Measurements from ENCODE around the gene PTPRJ. TPM values are rescaled to one million over a fixed set of nuclear protein-coding genes. Genes with fewer than 3 reads are reported as not detected.

Gene PTPRJ
- total and polyA plus RNA-seq, 4 donors, result 4.1 to 24.7 (median 14.6) TPM

DNA sequence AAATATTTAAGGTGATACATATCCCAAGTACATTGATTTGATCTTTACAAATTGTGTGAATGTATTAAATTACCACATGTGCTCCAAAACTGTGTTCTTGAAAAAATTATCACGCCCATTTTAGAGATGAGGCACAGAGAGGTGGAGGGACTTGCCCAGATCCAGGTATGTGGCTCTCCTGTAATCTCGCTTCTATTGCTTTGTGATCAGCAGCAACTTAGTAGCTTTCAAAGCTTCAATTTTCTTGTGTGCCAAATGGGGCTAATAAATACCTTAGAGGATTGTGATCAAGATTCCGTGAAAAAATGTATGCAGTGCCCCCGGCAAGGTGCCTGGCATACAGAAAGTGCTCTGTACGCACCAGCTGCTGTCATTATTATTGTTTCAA, 18.0 kb downstream of the PTPRJ start:
- H3K4me1 ChIP-seq (ENCODE audit: control insufficient read depth in 4 of 4, insufficient read depth in 4 of 4, low read length in 3 of 4), result peaks cover 28 to 72% (median 62%) of the 10 kb centered on the region in 4 donors
- no peaks in the 10 kb centered on the region for H3K9me3 ChIP-seq (ENCODE audit: control insufficient read depth in 4 of 4, low read length in 3 of 4)
- peak overlapping the region; percentile 49 to 87 for H3K9ac ChIP-seq (ENCODE audit: low read depth in 1 of 2, low read length in 2 of 2)
- TF ChIP-seq HNF4A (conservative IDR thresholded peaks at IDR 0.05), result no peak
- TF ChIP-seq EGR1 (IDR thresholded peaks at IDR 0.05; ENCODE audit: low read depth in 2 of 2), result no peak
- TF ChIP-seq YY1 (IDR thresholded peaks at IDR 0.05), result no peak
- H3K4me3 ChIP-seq (ENCODE audit: low read depth in 1 of 3, low read length in 3 of 3), result no peak overlapping the region
- H3K27me3 ChIP-seq (ENCODE audit: control insufficient read depth in 4 of 4, insufficient read depth in 4 of 4, low read length in 3 of 4), result no peaks in the 10 kb centered on the region
- H3K27ac ChIP-seq (ENCODE audit: low read depth in 1 of 2, low read length in 2 of 2), result peak overlapping the region; percentile 82 to 83
- H3K36me3 ChIP-seq (ENCODE audit: control insufficient read depth in 4 of 4, insufficient read depth in 3 of 4, low read depth in 1 of 4, low read length in 3 of 4), result no peaks in the 10 kb centered on the region
- DNase-seq (ENCODE audit: low spot score), result no peak
- 55% methylated on average over 5 of the region's 5 CpGs for WGBS

DNA sequence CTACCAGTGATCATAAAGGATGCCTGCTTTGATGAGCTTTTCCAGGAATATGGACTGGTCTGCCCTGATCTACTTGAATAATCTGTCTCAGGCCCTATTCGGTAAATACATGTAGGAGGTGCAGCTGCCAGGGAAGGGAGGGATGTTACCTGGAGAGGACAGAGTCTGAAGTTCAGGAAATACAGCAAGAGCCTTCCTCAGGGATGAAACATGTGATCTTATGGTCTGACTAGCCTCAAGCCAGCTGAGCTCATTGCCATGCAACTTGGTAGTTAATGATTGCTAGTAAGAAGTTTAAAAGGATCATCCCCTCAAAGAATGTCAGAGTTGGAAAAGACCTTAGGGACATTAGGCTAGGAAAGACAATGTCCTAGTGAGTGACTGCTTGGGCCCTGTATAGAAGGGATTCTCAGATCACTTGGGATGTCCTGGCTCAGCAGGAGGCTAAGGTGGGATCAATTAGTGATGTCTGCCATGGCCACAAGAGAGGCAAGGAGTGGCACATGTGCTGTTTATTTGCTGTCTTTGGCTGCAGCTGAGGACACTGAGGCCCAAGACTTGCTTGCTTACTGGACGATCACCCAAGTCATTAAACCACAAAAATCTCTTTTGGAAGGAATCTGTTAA, 18.5 kb downstream of the PTPRJ start:
- peak overlapping the region; percentile 49 to 87 for H3K9ac ChIP-seq (ENCODE audit: low read depth in 1 of 2, low read length in 2 of 2)
- H3K4me1 ChIP-seq (ENCODE audit: control insufficient read depth in 4 of 4, insufficient read depth in 4 of 4, low read length in 3 of 4), result peaks cover 29 to 77% (median 66%) of the 10 kb centered on the region in 4 donors
- TF ChIP-seq REST (IDR thresholded peaks at IDR 0.05) (no peak), SP1 (IDR thresholded peaks at IDR 0.05) (peak; percentile 98), YY1 (IDR thresholded peaks at IDR 0.05) (peak; percentile 80), RAD21 (IDR thresholded peaks at IDR 0.05) (peak; percentile 61 to 65), NR2F2 (IDR thresholded peaks at IDR 0.05) (no peak), GABPA (IDR thresholded peaks at IDR 0.05 in 1 of 2, conservative IDR thresholded peaks at IDR 0.05 in 1 of 2) (peak in 1 of 2 donors; percentile 57), TAF1 (conservative IDR thresholded peaks at IDR 0.05) (peak; percentile 94), CTCF (IDR thresholded peaks at IDR 0.05; ENCODE audit: low read depth, low read length, missing input control) (no peak), EGR1 (IDR thresholded peaks at IDR 0.05; ENCODE audit: low read depth in 2 of 2) (no peak), JUND (IDR thresholded peaks at IDR 0.05) (peak; percentile 87 to 95), FOXA1 (IDR thresholded peaks at IDR 0.05) (peak; percentile 82), HNF4G (IDR thresholded peaks at IDR 0.05) (peak; percentile 94), RXRA (IDR thresholded peaks at IDR 0.05) (peak; percentile 90 to 97), FOXA2 (IDR thresholded peaks at IDR 0.05) (peak; percentile 50), HNF4A (conservative IDR thresholded peaks at IDR 0.05) (peak; percentile 98 to 99), MAX (IDR thresholded peaks at IDR 0.05) (peak; percentile 89)
- TF ChIP-seq, protein P1, sequence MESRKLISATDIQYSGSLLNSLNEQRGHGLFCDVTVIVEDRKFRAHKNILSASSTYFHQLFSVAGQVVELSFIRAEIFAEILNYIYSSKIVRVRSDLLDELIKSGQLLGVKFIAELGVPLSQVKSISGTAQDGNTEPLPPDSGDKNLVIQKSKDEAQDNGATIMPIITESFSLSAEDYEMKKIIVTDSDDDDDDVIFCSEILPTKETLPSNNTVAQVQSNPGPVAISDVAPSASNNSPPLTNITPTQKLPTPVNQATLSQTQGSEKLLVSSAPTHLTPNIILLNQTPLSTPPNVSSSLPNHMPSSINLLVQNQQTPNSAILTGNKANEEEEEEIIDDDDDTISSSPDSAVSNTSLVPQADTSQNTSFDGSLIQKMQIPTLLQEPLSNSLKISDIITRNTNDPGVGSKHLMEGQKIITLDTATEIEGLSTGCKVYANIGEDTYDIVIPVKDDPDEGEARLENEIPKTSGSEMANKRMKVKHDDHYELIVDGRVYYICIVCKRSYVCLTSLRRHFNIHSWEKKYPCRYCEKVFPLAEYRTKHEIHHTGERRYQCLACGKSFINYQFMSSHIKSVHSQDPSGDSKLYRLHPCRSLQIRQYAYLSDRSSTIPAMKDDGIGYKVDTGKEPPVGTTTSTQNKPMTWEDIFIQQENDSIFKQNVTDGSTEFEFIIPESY (IDR thresholded peaks at IDR 0.05), result peak; percentile 74
- TF ChIP-seq, protein P2, sequence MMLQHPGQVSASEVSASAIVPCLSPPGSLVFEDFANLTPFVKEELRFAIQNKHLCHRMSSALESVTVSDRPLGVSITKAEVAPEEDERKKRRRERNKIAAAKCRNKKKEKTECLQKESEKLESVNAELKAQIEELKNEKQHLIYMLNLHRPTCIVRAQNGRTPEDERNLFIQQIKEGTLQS (IDR thresholded peaks at IDR 0.05), result peak; percentile 74
- H3K27ac ChIP-seq (ENCODE audit: low read depth in 1 of 2, low read length in 2 of 2), result peak overlapping the region; percentile 82 to 83
- DNase-seq (ENCODE audit: low spot score), result no peak
- no peaks in the 10 kb centered on the region for H3K27me3 ChIP-seq (ENCODE audit: control insufficient read depth in 4 of 4, insufficient read depth in 4 of 4, low read length in 3 of 4)
- no peak overlapping the region for H3K4me3 ChIP-seq (ENCODE audit: low read depth in 1 of 3, low read length in 3 of 3)
- no peaks in the 10 kb centered on the region for H3K9me3 ChIP-seq (ENCODE audit: control insufficient read depth in 4 of 4, low read length in 3 of 4)
- WGBS, result 34% methylated on average over 2 of the region's 2 CpGs
- H3K36me3 ChIP-seq (ENCODE audit: control insufficient read depth in 4 of 4, insufficient read depth in 3 of 4, low read depth in 1 of 4, low read length in 3 of 4), result no peaks in the 10 kb centered on the region

All from liver (tissue), 9 donors.